Central memory CD4-positive, alpha-beta T cell (primary cell): ENCODE data around the gene MINAR2.

Experiments
- DNase-seq: peaks from one replicate; pipeline ENCODE4 v3.0.0; 2022

The MINAR2 gene

DNA sequence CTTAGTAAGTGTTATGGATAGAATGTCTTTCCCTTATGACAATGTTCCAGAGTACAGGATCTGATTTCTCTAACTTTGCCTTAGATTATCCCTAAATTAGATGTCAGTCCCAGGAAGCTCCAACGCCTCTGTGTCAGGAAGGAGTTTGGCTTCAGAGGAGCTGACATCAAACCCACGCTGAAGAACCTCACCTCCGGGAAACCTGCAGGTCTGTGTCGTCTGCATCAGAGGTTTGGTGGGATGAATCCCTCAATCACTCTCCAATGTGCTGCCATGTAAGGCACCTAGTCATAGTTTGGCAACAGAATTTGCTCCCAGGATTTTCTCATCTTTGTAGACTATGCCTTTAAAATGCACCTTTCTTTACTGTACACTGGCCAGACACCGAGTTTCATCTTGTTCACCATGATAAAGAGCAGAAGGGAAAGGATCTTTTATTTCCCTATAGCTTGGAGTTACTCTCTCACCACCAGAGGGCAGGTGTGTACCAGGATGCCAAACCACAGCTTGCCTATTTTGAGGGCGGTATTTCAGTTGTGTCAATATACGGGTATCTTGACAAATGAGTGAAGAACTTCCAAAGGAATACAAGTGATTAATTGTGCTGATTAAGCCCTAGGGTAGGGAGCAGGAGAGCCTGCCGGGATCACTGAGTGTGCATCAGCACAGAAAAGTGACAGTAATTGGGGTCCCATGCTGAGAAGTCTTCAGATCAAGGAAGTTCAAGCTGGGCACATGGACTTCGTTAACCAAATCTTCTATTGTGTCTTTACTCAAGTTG lies 23.4 kb downstream of the MINAR2 start:
- peak; percentile 12 for DNase-seq

DNA sequence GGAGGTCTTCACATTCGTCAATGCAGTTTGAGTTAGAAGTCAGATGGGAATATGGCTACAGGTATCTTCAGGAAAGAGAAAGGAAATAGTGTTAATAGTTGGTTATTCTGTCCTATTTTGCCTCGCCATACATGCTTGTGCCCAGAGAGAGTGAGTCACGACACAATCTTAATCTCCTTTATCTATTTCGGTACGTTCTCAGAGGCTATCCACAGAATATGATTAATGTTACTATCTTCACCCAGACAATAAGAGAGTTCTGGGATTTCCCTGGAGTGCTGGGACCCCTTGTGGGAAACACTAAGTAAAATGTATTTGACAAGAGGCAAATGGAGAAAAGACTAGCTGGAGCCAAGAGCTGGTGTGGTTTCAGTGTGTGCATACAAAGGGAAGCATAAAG lies 25.5 kb downstream of the MINAR2 start:
- DNase-seq = no peak

DNA sequence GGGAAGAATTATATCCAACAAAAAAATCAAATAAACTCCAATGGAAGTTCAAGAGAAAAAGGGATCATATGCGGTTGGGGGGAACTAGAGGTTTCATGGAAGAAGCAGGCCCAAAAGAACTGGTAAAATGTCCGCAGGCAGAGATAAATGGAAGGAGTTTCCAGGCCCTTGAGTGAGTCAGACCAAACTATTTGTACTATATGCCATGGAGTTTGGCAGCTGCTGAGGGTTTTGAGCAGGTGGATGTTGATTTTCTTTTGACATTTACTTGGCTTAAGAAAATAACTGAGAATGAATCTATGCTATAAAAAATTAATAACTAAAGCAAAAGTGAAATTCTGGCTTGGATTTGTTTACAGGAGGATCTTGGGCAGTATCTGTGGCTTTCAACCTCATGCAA lies 33.7 kb downstream of the MINAR2 start:
- no peak for DNase-seq

DNA sequence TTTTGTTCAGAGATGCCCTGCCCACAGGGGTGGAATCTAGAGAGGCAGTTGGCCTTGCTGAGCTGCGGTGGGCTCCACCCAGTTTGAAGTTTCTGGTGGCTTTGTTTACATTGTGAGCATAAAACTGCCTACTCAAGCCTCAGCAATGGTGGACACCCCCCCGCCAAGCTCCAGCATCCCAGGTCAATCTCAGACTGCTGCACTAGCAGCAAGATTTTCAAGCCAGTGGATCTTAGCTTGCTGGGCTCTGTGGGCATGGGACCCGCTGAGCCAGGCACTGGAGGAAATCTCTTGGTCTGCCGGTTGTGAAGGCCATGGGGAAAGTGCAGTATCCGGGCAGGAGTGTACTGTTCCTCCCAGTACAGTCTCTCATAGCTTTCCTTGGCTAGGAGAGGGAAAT lies 55.5 kb downstream of the MINAR2 start:
- no peak for DNase-seq

DNA sequence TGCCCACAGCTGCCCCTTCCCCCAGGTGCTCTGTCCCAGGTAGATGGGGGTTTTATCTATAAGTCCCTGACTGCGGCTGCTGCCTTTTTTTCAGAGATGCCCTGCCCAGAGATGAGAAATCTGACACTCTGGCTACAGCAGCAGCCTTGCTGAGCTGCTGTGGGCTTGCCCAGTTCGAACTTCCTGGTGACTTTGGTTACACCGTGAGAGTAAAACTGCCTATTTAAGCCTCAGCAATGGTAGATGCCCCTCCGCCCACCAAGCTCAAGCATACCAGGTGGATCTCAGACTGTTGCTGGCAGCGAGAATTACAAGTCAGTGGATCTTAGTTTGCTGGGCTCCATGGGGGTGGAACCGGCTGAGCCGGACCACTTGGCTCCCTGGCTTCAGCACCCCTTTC lies 56.8 kb downstream of the MINAR2 start:
- no peak for DNase-seq

DNA sequence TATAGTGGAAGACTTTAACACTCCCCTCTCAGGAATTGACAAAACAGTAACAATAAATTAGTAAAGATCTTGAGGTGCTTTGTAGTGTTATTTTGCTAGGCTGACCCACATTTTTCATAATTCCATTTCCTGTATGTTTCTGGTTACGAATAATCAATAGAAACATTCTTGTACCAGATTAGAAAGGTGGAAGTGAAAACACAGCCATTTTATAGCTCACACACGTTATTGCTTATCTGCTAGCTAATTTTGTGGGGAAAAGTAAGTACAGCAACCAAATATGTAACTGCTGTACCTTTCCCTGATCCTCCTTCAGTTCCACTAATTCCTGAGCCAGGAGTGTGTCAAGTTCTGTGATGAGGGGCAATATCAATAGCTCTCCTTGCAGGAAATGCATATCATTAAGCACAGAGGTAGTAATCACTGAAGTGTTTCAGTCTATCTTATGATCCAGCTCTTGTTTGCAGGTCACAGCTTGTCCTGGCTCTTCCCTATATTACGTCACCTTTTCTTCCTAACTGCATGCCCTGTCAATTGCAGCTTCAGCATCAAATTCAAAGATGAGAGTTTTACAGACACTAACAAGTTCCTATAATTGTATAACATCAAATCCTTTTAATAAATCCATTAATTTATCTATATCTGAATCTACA lies 59.4 kb downstream of the MINAR2 start:
- DNase-seq = no peak
